Neural cell (in vitro differentiated cells): ENCODE data around the gene IPP. TPM values are rescaled to one million over a fixed set of nuclear protein-coding genes. Genes with fewer than 3 reads are reported as not detected.
"Not testable (repeated sequence)": the region's sequence is repeated elsewhere in the genome, so short reads cannot be mapped to it uniquely, and the experiment has no call there.

Source experiments
- H2AFZ ChIP-seq: fragments of 200-600, 300-800 bp; sonication (generic), shearing (Covaris generic); 2 replicates; pipeline ENCODE4 v1.6.0; 2014; ENCODE audit warnings: low read depth, mild to moderate bottlenecking, antibody characterized with exemption, low read length, moderate library complexity
- H3F3A ChIP-seq: fragments of 200-600 bp; shearing (Covaris generic); 2 replicates; pipeline ENCODE4 v1.6.1; 2016; ENCODE audit warnings: mild to moderate bottlenecking, moderate library complexity, mixed read lengths, antibody characterized with exemption, low read length; ENCODE audit not compliant: insufficient read depth, poor library complexity, severe bottlenecking
- H3K27ac ChIP-seq: fragments of 200-600, 300-800 bp; sonication (generic), shearing (Covaris generic); 2 replicates; pipeline ENCODE4 v1.5.1; 2014; ENCODE audit warnings: mild to moderate bottlenecking, low read length, moderate library complexity
- H3K27me3 ChIP-seq: fragments of 300-800, 200-600 bp; sonication (generic), shearing (Covaris generic); 2 replicates; pipeline ENCODE4 v1.6.0; 2014; ENCODE audit warnings: mild to moderate bottlenecking, low read depth, low read length, moderate library complexity; ENCODE audit not compliant: insufficient read depth
- H3K36me3 ChIP-seq: fragments of 300-800, 200-600 bp; sonication (generic), shearing (Covaris generic); 2 replicates; pipeline ENCODE4 v1.5.1; 2014; ENCODE audit warnings: mild to moderate bottlenecking, antibody characterized with exemption, low read length, moderate library complexity; ENCODE audit not compliant: insufficient read depth
- H3K4me2 ChIP-seq: fragments of 300-800, 200-600 bp; sonication (generic), shearing (Covaris generic); 2 replicates; pipeline ENCODE4 v1.6.0; 2014; ENCODE audit warnings: mild to moderate bottlenecking, low read length
- H3K4me3 ChIP-seq: fragments of 300-800, 200-600 bp; sonication (generic), shearing (Covaris generic); 2 replicates; pipeline ENCODE4 v1.5.1; 2014; ENCODE audit warnings: mild to moderate bottlenecking, low read length, moderate library complexity
- H3K79me2 ChIP-seq: fragments of 200-600 bp; shearing (Covaris generic); replicated peaks from 2 replicates; pipeline ENCODE4 v1.6.0; 2014; ENCODE audit warnings: mild to moderate bottlenecking, low read length, moderate library complexity; ENCODE audit not compliant: insufficient read depth
- H3K9ac ChIP-seq: fragments of 300-800, 200-600 bp; sonication (generic), shearing (Covaris generic); 2 replicates; pipeline ENCODE4 v1.6.1; 2016; ENCODE audit warnings: mild to moderate bottlenecking, low read length, mixed read lengths
- H3K9me2 ChIP-seq: fragments of 200-600 bp; shearing (Covaris generic); 2 replicates; pipeline ENCODE4 v1.6.1; 2016; ENCODE audit warnings: mild to moderate bottlenecking, low read length, mixed read lengths; ENCODE audit not compliant: insufficient read depth
- H3K9me3 ChIP-seq: fragments of 200-600, 300-800 bp; sonication (generic), shearing (Covaris generic); 2 replicates; pipeline ENCODE4 v1.6.1; 2016; ENCODE audit warnings: mild to moderate bottlenecking, mixed run types, low read length, moderate library complexity, mixed read lengths
- H4K20me1 ChIP-seq: fragments of 200-600 bp; shearing (Covaris generic); 2 replicates; pipeline ENCODE4 v1.6.1; 2016; ENCODE audit warnings: mild to moderate bottlenecking, mixed run types; ENCODE audit not compliant: insufficient read depth
- CTCF ChIP-seq: fragments of 450-650 bp; IDR thresholded peaks from 2 replicates; pipeline ENCODE4 v1.5.1; 2014; ENCODE audit warnings: antibody characterized with exemption, mild to moderate bottlenecking, moderate library complexity; ENCODE audit not compliant: poor library complexity, severe bottlenecking
- EP300 ChIP-seq: fragments of 450-650 bp; conservative IDR thresholded peaks from 2 replicates; pipeline ENCODE4 v1.6.1; 2014; ENCODE audit warnings: antibody characterized with exemption, mild to moderate bottlenecking, moderate library complexity; ENCODE audit not compliant: poor library complexity, severe bottlenecking
- EZH2 ChIP-seq: fragments of 200-600, 300-800 bp; shearing (Covaris generic), sonication (generic); IDR thresholded peaks from 2 replicates; pipeline ENCODE4 v1.6.1; 2014; ENCODE audit warnings: antibody characterized with exemption, low read length, borderline replicate concordance, mild to moderate bottlenecking; ENCODE audit not compliant: insufficient read depth, poor library complexity, severe bottlenecking
- MXI1 ChIP-seq: fragments of 450-650 bp; conservative IDR thresholded peaks from 2 replicates; pipeline ENCODE4 v1.6.1; 2014; ENCODE audit warnings: antibody characterized with exemption, mild to moderate bottlenecking; ENCODE audit not compliant: poor library complexity, severe bottlenecking
- POLR2AphosphoS5 ChIP-seq: IDR thresholded peaks from 2 replicates; pipeline ENCODE4 v1.6.1; 2012
- RAD21 ChIP-seq: fragments of 450-650 bp; conservative IDR thresholded peaks from 2 replicates; pipeline ENCODE4 v1.6.1; 2014; ENCODE audit warnings: antibody characterized with exemption, mild to moderate bottlenecking, moderate library complexity
- REST ChIP-seq: IDR thresholded peaks from 2 replicates; pipeline ENCODE4 v1.6.1; 2012; ENCODE audit warnings: borderline replicate concordance
- SMC3 ChIP-seq: fragments of 450-650 bp; conservative IDR thresholded peaks from 2 replicates; pipeline ENCODE4 v1.6.1; 2014; ENCODE audit warnings: antibody characterized with exemption, mild to moderate bottlenecking, moderate library complexity; ENCODE audit not compliant: poor library complexity
- TAF1 ChIP-seq: IDR thresholded peaks from 2 replicates; pipeline ENCODE4 v1.6.1; 2012; ENCODE audit warnings: low read depth
- polyA plus RNA-seq: library from polyadenylated mRNA; depleted of rRNA; stranded (reverse); fragments of >200 nt; gene quantifications from 2 replicates; pipeline ENCODE4 v1.2.3, GENCODE V29; 2014

The IPP gene
- polyA plus RNA-seq, 1 donor from 2014 or later, result 8.3 TPM

DNA sequence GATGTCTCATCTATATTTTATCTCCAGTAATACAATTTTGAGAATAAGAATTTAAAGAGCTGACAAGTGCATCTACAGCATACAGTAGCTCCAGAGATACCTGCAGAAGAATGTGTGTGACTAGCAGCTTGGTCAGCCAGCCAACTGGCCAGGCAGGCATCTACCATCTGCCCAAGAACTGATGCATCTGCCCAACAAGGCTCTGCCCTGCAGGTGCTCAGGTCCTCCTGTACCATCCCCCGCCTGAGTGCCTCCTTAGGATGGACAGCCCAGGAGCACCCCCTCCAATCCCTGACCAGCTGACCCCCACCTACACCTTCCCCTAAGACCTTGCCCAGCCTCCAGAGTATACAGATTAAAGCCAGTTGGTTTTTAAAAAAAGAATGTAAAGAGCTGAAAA is 32.2 kb downstream of the IPP start:
- no peak overlapping the region for H2AFZ ChIP-seq
- H3K9me3 ChIP-seq, result peaks cover 3% of the 10 kb centered on the region
- peaks cover 5% of the 10 kb centered on the region for H3K36me3 ChIP-seq
- H3K9me2 ChIP-seq, result no peaks in the 10 kb centered on the region
- H3F3A ChIP-seq, result no peaks in the 10 kb centered on the region
- TF ChIP-seq CTCF (no peak), RAD21 (no peak), TAF1 (no peak), REST (no peak), MXI1 (no peak), SMC3 (no peak), EZH2 (no peak), POLR2AphosphoS5 (no peak)
- no peak overlapping the region for H3K27ac ChIP-seq
- H4K20me1 ChIP-seq, result no peaks in the 10 kb centered on the region
- no peak overlapping the region for H3K4me2 ChIP-seq
- H3K4me3 ChIP-seq, result no peak overlapping the region
- no peak overlapping the region for H3K9ac ChIP-seq
- H3K27me3 ChIP-seq, result no peaks in the 10 kb centered on the region
- no peaks in the 10 kb centered on the region for H3K79me2 ChIP-seq

GRCh38 chr1:45717386-45717785 is 33.1 kb downstream of the IPP start:
- H3F3A ChIP-seq, H4K20me1 ChIP-seq, H3K4me3 ChIP-seq: not testable (repeated sequence)

DNA sequence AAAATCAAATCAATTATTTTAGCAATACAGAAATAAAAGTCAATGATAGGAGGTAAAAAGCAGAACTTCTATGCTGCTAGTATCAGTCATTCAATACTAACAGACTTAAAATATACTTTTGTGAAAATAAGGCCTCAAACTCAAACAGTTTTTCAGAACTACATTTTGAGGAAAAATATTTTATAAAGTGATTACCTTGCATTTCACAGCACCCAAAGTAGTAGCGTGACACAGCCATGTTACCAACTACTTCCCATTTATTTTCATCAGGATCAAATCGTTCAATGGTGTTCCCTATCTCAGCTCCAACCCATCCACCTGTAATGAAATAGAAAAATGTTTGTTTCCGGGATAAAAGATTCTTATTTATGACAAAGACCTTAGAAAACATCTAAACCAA is 33.8 kb downstream of the IPP start:
- no peak overlapping the region for H3K9ac ChIP-seq
- H3K4me3 ChIP-seq, result no peak overlapping the region
- no peaks in the 10 kb centered on the region for H3K9me2 ChIP-seq
- H3K9me3 ChIP-seq, result peaks cover 3% of the 10 kb centered on the region
- TF ChIP-seq EP300 (no peak), POLR2AphosphoS5 (no peak), CTCF (no peak), EZH2 (no peak), SMC3 (no peak), MXI1 (no peak), TAF1 (no peak), REST (no peak), RAD21 (no peak)
- H3K36me3 ChIP-seq, result peaks cover 5% of the 10 kb centered on the region
- H4K20me1 ChIP-seq, result no peaks in the 10 kb centered on the region
- no peaks in the 10 kb centered on the region for H3F3A ChIP-seq
- no peaks in the 10 kb centered on the region for H3K79me2 ChIP-seq
- H2AFZ ChIP-seq, result no peak overlapping the region
- H3K4me2 ChIP-seq, result no peak overlapping the region
- H3K27ac ChIP-seq, result no peak overlapping the region
- no peaks in the 10 kb centered on the region for H3K27me3 ChIP-seq

More at GRCh38 chr1:45717386-45717785, 33.1 kb downstream of the IPP start:
- not testable (repeated sequence) for H3K36me3 ChIP-seq, H3K27ac ChIP-seq, H3K9me2 ChIP-seq, H3K9ac ChIP-seq, H3K27me3 ChIP-seq, H3K9me3 ChIP-seq, H3K4me2 ChIP-seq, H2AFZ ChIP-seq, H3K79me2 ChIP-seq
